ENCODE results near the gene GABRB2. TPM values are rescaled to one million over a fixed set of nuclear protein-coding genes. Genes with fewer than 3 reads are reported as not detected.

The GABRB2 gene
- total RNA-seq, 2 experiments from 2014 or later: 1.4 to 5.1 TPM

DNA sequence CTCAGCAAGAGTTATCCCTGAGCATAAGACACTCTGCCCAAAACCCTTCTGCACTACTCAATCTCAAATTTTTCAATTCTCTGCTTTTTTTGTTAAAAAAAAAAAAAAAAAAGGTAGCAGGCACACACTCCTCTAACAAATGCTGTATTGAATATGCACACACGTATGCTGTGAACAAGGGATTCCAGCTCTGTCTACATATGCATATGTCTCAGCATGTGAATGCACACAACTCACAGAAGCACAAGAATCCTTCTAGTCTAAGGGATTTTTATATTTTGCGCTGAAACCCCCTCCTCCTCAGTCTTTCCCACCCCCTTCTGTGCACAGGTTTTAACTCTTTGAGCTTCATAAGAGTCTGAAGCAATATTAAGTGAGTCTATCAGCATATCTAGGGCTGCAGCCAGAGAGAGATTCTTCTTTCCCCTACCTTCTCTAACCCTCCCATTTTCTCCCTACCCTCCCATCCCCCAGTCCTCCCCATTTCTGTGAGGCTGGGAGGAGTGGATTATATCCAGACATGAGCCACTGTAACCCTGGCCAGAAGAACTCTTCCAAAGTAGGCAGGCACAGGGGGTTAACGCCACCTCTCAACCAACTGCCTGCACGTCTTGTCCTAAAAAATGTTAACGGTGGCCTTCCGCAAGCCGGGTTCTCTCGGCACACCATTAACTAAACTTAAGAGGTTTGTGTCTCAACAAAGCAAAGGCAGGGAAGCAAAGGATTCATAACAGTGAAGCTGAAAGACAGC is 1.0 kb downstream of the GABRB2 start:
- no peaks in the 10 kb centered on the region for H3K79me2 ChIP-seq (ENCODE audit: insufficient read depth, low read depth, low read length)
- peak overlapping the region; percentile 89 for H3K4me2 ChIP-seq (ENCODE audit: low read length)
- H3K27ac ChIP-seq (ENCODE audit: low read depth, low read length, poor library complexity, severe bottlenecking): peak overlapping the region; percentile 24
- no peaks in the 10 kb centered on the region for H3K9me3 ChIP-seq (ENCODE audit: low read length)
- peak overlapping the region; percentile 92 for H3K4me3 ChIP-seq (ENCODE audit: low read depth, low read length, poor library complexity, severe bottlenecking)
- ChIA-PET POLR2A (interaction anchor here (0.9 to 1.3 kb wide), 2 partner anchors 49 to 87 kb away, joined by 3 read pairs; no protein-coding TSS in a partner anchor), CTCF (ENCODE audit: unreplicated experiment) (interaction anchor here (0.6 kb wide), 1 partner anchor 451 kb away, joined by 4 read pairs; no protein-coding TSS in a partner anchor)
- H3K4me1 ChIP-seq (ENCODE audit: insufficient read depth, low read length, poor library complexity, severe bottlenecking): peaks cover 13% of the 10 kb centered on the region
- BruUV-seq (replicated peaks): no TSS peak
- TF ChIP-seq EZH2phosphoT487 (IDR thresholded peaks at IDR 0.05; ENCODE audit: borderline replicate concordance, low read depth, low read length): no peak
- TF ChIP-seq, protein P1, sequence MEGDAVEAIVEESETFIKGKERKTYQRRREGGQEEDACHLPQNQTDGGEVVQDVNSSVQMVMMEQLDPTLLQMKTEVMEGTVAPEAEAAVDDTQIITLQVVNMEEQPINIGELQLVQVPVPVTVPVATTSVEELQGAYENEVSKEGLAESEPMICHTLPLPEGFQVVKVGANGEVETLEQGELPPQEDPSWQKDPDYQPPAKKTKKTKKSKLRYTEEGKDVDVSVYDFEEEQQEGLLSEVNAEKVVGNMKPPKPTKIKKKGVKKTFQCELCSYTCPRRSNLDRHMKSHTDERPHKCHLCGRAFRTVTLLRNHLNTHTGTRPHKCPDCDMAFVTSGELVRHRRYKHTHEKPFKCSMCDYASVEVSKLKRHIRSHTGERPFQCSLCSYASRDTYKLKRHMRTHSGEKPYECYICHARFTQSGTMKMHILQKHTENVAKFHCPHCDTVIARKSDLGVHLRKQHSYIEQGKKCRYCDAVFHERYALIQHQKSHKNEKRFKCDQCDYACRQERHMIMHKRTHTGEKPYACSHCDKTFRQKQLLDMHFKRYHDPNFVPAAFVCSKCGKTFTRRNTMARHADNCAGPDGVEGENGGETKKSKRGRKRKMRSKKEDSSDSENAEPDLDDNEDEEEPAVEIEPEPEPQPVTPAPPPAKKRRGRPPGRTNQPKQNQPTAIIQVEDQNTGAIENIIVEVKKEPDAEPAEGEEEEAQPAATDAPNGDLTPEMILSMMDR (conservative IDR thresholded peaks at IDR 0.05; ENCODE audit: low read length): no peak
- intact Hi-C loops (cut with micrococcal nuclease; ENCODE audit: unreplicated experiment): loop anchor here (10.0 kb wide), 3 partner anchors 129 to 1889 kb away; partner anchors contain the start of gene CCNG1
- H3K9me2 ChIP-seq (ENCODE audit: insufficient read depth, low read length): no peaks in the 10 kb centered on the region
- peak overlapping the region; percentile 95 for H2AFZ ChIP-seq (ENCODE audit: low read length)
- DNase-seq (ENCODE audit: low spot score): peak; percentile 18
- no peaks in the 10 kb centered on the region for H3K36me3 ChIP-seq (ENCODE audit: insufficient read depth, low read length)
- H4K20me1 ChIP-seq (ENCODE audit: insufficient read depth, low read length): no peaks in the 10 kb centered on the region

DNA sequence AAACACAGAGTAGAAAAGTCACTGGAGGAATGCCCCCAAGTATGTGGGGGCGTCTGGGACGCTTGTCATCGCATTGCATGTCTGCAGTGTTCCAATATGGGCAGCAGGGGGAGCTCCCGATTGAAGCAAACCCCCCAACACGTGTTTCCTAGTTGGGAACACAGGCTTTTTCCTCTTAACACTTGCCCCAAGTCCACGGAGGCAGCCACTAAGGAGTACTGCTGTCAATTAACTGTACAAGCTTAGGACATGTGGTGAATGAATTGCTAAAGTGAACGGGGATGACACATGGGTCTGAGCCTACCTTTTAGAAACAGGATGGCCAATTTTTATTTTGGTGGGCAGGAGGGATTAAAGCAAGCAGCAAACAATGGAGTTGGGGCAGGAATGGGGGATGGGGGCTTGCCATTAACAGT is 2.2 kb downstream of the GABRB2 start:
- no TSS peak for BruUV-seq (replicated peaks)
- TF ChIP-seq, protein P1 (conservative IDR thresholded peaks at IDR 0.05; ENCODE audit: low read length): peak; percentile 95
- no peak for TF ChIP-seq EZH2phosphoT487 (IDR thresholded peaks at IDR 0.05; ENCODE audit: borderline replicate concordance, low read depth, low read length)
- H3K36me3 ChIP-seq (ENCODE audit: insufficient read depth, low read length): no peaks in the 10 kb centered on the region
- no peaks in the 10 kb centered on the region for H3K9me3 ChIP-seq (ENCODE audit: low read length)
- CTCF ChIA-PET (ENCODE audit: unreplicated experiment): interaction anchor here (0.7 kb wide), 1 partner anchor 185 kb away, joined by 3 read pairs; no protein-coding TSS in a partner anchor
- no peaks in the 10 kb centered on the region for H3K79me2 ChIP-seq (ENCODE audit: insufficient read depth, low read depth, low read length)
- no peaks in the 10 kb centered on the region for H4K20me1 ChIP-seq (ENCODE audit: insufficient read depth, low read length)
- H3K27ac ChIP-seq (ENCODE audit: low read depth, low read length, poor library complexity, severe bottlenecking): no peak overlapping the region
- POLR2A ChIA-PET: interaction anchor here (1.0 to 1.2 kb wide), 2 partner anchors 22 to 589 kb away, joined by 3 read pairs; no protein-coding TSS in a partner anchor
- H3K4me1 ChIP-seq (ENCODE audit: insufficient read depth, low read length, poor library complexity, severe bottlenecking): peaks cover 13% of the 10 kb centered on the region
- H3K4me3 ChIP-seq (ENCODE audit: low read depth, low read length, poor library complexity, severe bottlenecking): peak overlapping the region; percentile 92
- peak; percentile 76 for DNase-seq (ENCODE audit: low spot score)
- intact Hi-C loops (cut with micrococcal nuclease; ENCODE audit: unreplicated experiment): loop anchor here (10.0 kb wide), 3 partner anchors 130 to 1890 kb away; partner anchors contain the start of gene CCNG1
- H2AFZ ChIP-seq (ENCODE audit: low read length): peak overlapping the region; percentile 95
- peak overlapping the region; percentile 89 for H3K4me2 ChIP-seq (ENCODE audit: low read length)
- no peaks in the 10 kb centered on the region for H3K9me2 ChIP-seq (ENCODE audit: insufficient read depth, low read length)

DNA sequence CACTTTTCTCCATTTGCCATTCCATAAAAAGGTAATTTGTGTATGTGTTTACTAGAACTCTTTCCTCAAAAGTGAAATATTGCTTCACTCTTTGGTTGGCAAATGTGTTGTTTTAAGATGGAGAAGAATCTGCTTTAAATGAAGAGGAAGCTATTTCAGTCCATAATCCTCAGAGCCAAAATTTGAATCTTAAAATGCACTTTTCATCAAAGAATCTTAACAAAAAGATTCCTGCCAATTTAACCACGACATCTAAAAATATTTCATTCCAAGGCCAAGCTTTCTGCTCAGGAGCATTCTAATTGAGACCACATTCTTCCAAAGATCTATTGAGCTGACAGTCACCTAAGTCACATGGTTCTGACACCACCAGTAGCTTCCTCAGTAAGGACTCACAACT is 7.5 kb downstream of the GABRB2 start:
- Histone ChIP-seq H3K4me3 (ENCODE audit: low read depth, low read length, poor library complexity, severe bottlenecking) (no peak overlapping the region), H3K4me2 (ENCODE audit: low read length) (no peak overlapping the region), H4K20me1 (ENCODE audit: insufficient read depth, low read length) (no peaks in the 10 kb centered on the region), H3K9me3 (ENCODE audit: low read length) (no peaks in the 10 kb centered on the region), H3K36me3 (ENCODE audit: insufficient read depth, low read length) (no peaks in the 10 kb centered on the region), H3K27ac (ENCODE audit: low read depth, low read length, poor library complexity, severe bottlenecking) (no peak overlapping the region), H3K9me2 (ENCODE audit: insufficient read depth, low read length) (no peaks in the 10 kb centered on the region), H3K79me2 (ENCODE audit: insufficient read depth, low read depth, low read length) (no peaks in the 10 kb centered on the region), H2AFZ (ENCODE audit: low read length) (no peak overlapping the region), H3K4me1 (ENCODE audit: insufficient read depth, low read length, poor library complexity, severe bottlenecking) (no peaks in the 10 kb centered on the region)
- TF ChIP-seq, protein P1 (conservative IDR thresholded peaks at IDR 0.05; ENCODE audit: low read length): no peak
- no peak for TF ChIP-seq EZH2phosphoT487 (IDR thresholded peaks at IDR 0.05; ENCODE audit: borderline replicate concordance, low read depth, low read length)
- ChIA-PET CTCF (ENCODE audit: unreplicated experiment) (no interaction called here), POLR2A (interaction anchor here (0.7 kb wide), 1 partner anchor 555 kb away, joined by 3 read pairs; no protein-coding TSS in a partner anchor)
- intact Hi-C loops (cut with micrococcal nuclease; ENCODE audit: unreplicated experiment): no loop called here
- DNase-seq (ENCODE audit: low spot score): no peak
- BruUV-seq (replicated peaks): no TSS peak
